H1 (cell line): Measurements from ENCODE around the gene SLC46A3. TPM values are rescaled to one million over a fixed set of nuclear protein-coding genes. Genes with fewer than 3 reads are reported as not detected.

ENCODE experiments used
- CTCF ChIA-PET: fragments of 300-600 bp; sonication (Branson Sonifier 250); formaldehyde crosslinking; loops from one replicate; lab custom pipeline; 2021; ENCODE audit not compliant: partially characterized antibody; lab: Charles Lee
- POLR2A ChIA-PET: fragments of 300-600 bp; sonication (Branson Sonifier 250); formaldehyde crosslinking; loops from one replicate; lab custom pipeline; 2021; ENCODE audit warnings: inconsistent platforms; ENCODE audit not compliant: partially characterized antibody; lab: Charles Lee
- DNase-seq, 2 experiments: peaks; one replicate each; pipeline versions ENCODE4 v3.0.0 to v3.0.0-alpha.2; 2010 to 2022; ENCODE audit warnings: low spot score in 2 of 2, low read depth in 1 of 2, mixed read lengths in 1 of 2
- FAIRE-seq: peaks from 2 replicates; lab custom pipeline; 2011; peaks lifted over from hg19 to GRCh38; lab: Jason Lieb, UNC
- H2AFZ ChIP-seq: 2 replicates; pipeline ENCODE4 v1.8.1; 2012; ENCODE audit warnings: low read length, inconsistent platforms
- H2AK5ac ChIP-seq: 2 replicates; pipeline ENCODE4 v1.6.1; 2013; ENCODE audit warnings: low read depth, low read length
- H2BK120ac ChIP-seq: replicated peaks from 2 replicates; pipeline ENCODE3; 2013; ENCODE audit warnings: low read depth, low read length, inconsistent platforms
- H2BK12ac ChIP-seq: 2 replicates; pipeline ENCODE4 v1.6.1; 2013; ENCODE audit warnings: low read depth, low read length
- H2BK15ac ChIP-seq: 2 replicates; pipeline ENCODE4 v1.6.1; 2013; ENCODE audit warnings: low read length
- H2BK20ac ChIP-seq: 2 replicates; pipeline ENCODE4 v1.6.1; 2013; ENCODE audit warnings: low read length
- H2BK5ac ChIP-seq: 2 replicates; pipeline ENCODE4 v1.6.1; 2013; ENCODE audit warnings: low read depth, low read length
- H3K14ac ChIP-seq: 2 replicates; pipeline ENCODE4 v1.6.1; 2013; ENCODE audit warnings: inconsistent platforms; ENCODE audit not compliant: insufficient read length
- H3K18ac ChIP-seq: 2 replicates; pipeline ENCODE4 v1.6.1; 2013; ENCODE audit warnings: low read length; ENCODE audit errors: extremely low read depth
- H3K23ac ChIP-seq: 2 replicates; pipeline ENCODE4 v1.6.1; 2013; ENCODE audit warnings: inconsistent platforms; ENCODE audit not compliant: insufficient read length
- H3K23me2 ChIP-seq: 2 replicates; pipeline ENCODE4 v1.6.1; 2013; ENCODE audit warnings: low read depth, low read length
- H3K27ac ChIP-seq: 2 replicates; pipeline ENCODE4 v1.6.1; 2011; ENCODE audit warnings: low read depth, low read length, inconsistent platforms
- H3K27me3 ChIP-seq, 4 experiments: replicated peaks in 1 of 4; 1 replicate in 1 of 4; 2 replicates in 3 of 4; pipeline versions ENCODE4 v1.6.1 to v1.8.1; 2011 to 2013; ENCODE audit warnings: low read length in 3 of 4, mild to moderate bottlenecking in 3 of 4, inconsistent platforms in 2 of 4, mixed read lengths in 2 of 4, moderate library complexity in 1 of 4; ENCODE audit not compliant: control insufficient read depth in 3 of 4, insufficient read depth in 3 of 4; ENCODE audit errors: extremely low read depth in 1 of 4
- H3K36me3 ChIP-seq, 4 experiments: 2 replicates each; pipeline versions ENCODE4 v1.6.1 to v1.8.1; 2011 to 2013; ENCODE audit warnings: mild to moderate bottlenecking in 4 of 4, low read length in 3 of 4, moderate library complexity in 2 of 4, control low read depth in 1 of 4, inconsistent platforms in 1 of 4; ENCODE audit not compliant: insufficient read depth in 4 of 4, control insufficient read depth in 2 of 4
- H3K4ac ChIP-seq: replicated peaks from 2 replicates; pipeline ENCODE3; 2013; ENCODE audit warnings: low read length, low read depth, mixed read lengths, inconsistent platforms; ENCODE audit not compliant: insufficient read length
- H3K4me1 ChIP-seq, 4 experiments: replicated peaks in 1 of 4; 1 replicate in 1 of 4; 2 replicates in 3 of 4; pipeline versions ENCODE4 v1.6.1 to v1.8.1; 2011 to 2013; ENCODE audit warnings: low read length in 3 of 4, inconsistent platforms in 2 of 4, mixed read lengths in 1 of 4; ENCODE audit not compliant: insufficient read depth in 4 of 4, control insufficient read depth in 3 of 4
- H3K4me2 ChIP-seq, 2 experiments: 2 replicates each; pipeline versions ENCODE4 v1.6.1 to v1.8.1; 2011 to 2013; ENCODE audit warnings: low read depth in 2 of 2, low read length in 2 of 2, control low read depth in 1 of 2, inconsistent platforms in 1 of 2, mild to moderate bottlenecking in 1 of 2; ENCODE audit not compliant: insufficient read depth in 1 of 2
- H3K4me3 ChIP-seq, 4 experiments: fragments of 200-600, 300-600 bp in 1 of 4; sonication (generic), shearing (Covaris generic), sonication (Bioruptor Twin) in 1 of 4; 2 replicates each; pipeline versions ENCODE4 v1.5.1 to v1.8.1; 2011 to 2016; ENCODE audit warnings: low read length in 4 of 4, low read depth in 3 of 4, control low read depth in 2 of 4, inconsistent platforms in 2 of 4, mild to moderate bottlenecking in 2 of 4, mixed read lengths in 1 of 4, moderate library complexity in 1 of 4; ENCODE audit not compliant: insufficient read depth in 2 of 4; ENCODE audit errors: extremely low read depth in 1 of 4
- H3K56ac ChIP-seq: replicated peaks from 2 replicates; pipeline ENCODE3; 2013; ENCODE audit warnings: low read depth, mild to moderate bottlenecking, mixed read lengths, low read length, inconsistent platforms; ENCODE audit not compliant: insufficient read length
- H3K79me1 ChIP-seq: 2 replicates; pipeline ENCODE4 v1.6.1; 2013; ENCODE audit warnings: low read depth, low read length, control low read depth
- H3K79me2 ChIP-seq, 2 experiments: 2 replicates each; pipeline versions ENCODE4 v1.6.1 to v1.8.1; 2012 to 2013; ENCODE audit warnings: low read length in 2 of 2, mild to moderate bottlenecking in 2 of 2, inconsistent platforms in 1 of 2; ENCODE audit not compliant: insufficient read depth in 2 of 2, control insufficient read depth in 1 of 2
- H3K9ac ChIP-seq, 4 experiments: replicated peaks in 1 of 4; 1 replicate in 1 of 4; 2 replicates in 3 of 4; pipeline versions ENCODE4 v1.6.1 to v1.8.1; 2011 to 2013; ENCODE audit warnings: low read depth in 3 of 4, low read length in 3 of 4, control low read depth in 2 of 4, mild to moderate bottlenecking in 2 of 4, moderate library complexity in 2 of 4, inconsistent platforms in 1 of 4; ENCODE audit errors: extremely low read depth in 1 of 4
- H3K9me3 ChIP-seq, 2 experiments: 2 replicates each; pipeline versions ENCODE4 v1.6.1 to v1.8.1; 2012 to 2013; ENCODE audit warnings: mild to moderate bottlenecking in 2 of 2, moderate library complexity in 2 of 2, control low read depth in 1 of 2, inconsistent platforms in 1 of 2, low read depth in 1 of 2, low read length in 1 of 2, mixed read lengths in 1 of 2; ENCODE audit not compliant: insufficient read depth in 2 of 2
- H4K20me1 ChIP-seq, 2 experiments: replicated peaks in 1 of 2; 2 replicates each; pipeline versions ENCODE3 to v1.8.1; 2011 to 2013; ENCODE audit warnings: inconsistent platforms in 2 of 2, low read length in 2 of 2, mild to moderate bottlenecking in 1 of 2; ENCODE audit not compliant: insufficient read depth in 2 of 2, control insufficient read depth in 1 of 2
- H4K5ac ChIP-seq: 2 replicates; pipeline ENCODE4 v1.6.1; 2013; ENCODE audit warnings: low read length, low read depth, mixed read lengths, inconsistent platforms; ENCODE audit not compliant: insufficient read length
- H4K8ac ChIP-seq: 2 replicates; pipeline ENCODE4 v1.8.0; 2013; ENCODE audit warnings: mild to moderate bottlenecking, moderate library complexity, low read length, inconsistent platforms; ENCODE audit not compliant: insufficient read depth; ENCODE audit errors: extremely low read depth
- H4K91ac ChIP-seq: replicated peaks from 2 replicates; pipeline ENCODE3; 2013; ENCODE audit warnings: low read length, mixed read lengths, inconsistent platforms; ENCODE audit not compliant: insufficient read length
- WGBS, 2 experiments: shearing (Covaris generic) in 1 of 2; methylation state at CpG; one replicate each; pipeline versions ENCODE4 v1.1.6 to v1.1.7; 2013 to 2015; ENCODE audit warnings: low lambda C conversion rate in 2 of 2, mixed read lengths in 2 of 2, inconsistent platforms in 1 of 2, low coverage in 1 of 2, missing lambda C conversion rate in 1 of 2; ENCODE audit not compliant: insufficient replicate concordance in 2 of 2, insufficient coverage in 1 of 2, insufficient read length in 1 of 2; ENCODE audit errors: extremely low coverage in 1 of 2, missing lambda C conversion rate in 1 of 2; 5-methylcytosine and 5-hydroxymethylcytosine counted together
- polyA plus RNA-seq, 7 experiments: library from polyadenylated mRNA; depleted of rRNA in 3 of 7; stranded (reverse) in 5 of 7; unstranded in 2 of 7; fragments of >200 nt in 5 of 7; fragments of 200-250 nt in 2 of 7; gene quantifications; 1 replicate in 5 of 7; 2 replicates in 1 of 7; 4 replicates in 1 of 7; pipeline versions ENCODE4 v1.2.1 to v1.2.3, GENCODE V29; 2011 to 2013; ENCODE audit warnings: missing spikeins in 2 of 7, mixed read lengths in 2 of 7
- total RNA-seq: library from RNA; stranded (reverse); fragmentation: NEBNext Ultra II Directional; extraction: Animal tissue kit (Norgen Biotek cat#: 25700); gene quantifications from 2 replicates; pipeline ENCODE4 v1.2.1, GENCODE V29; 2021

SLC46A3 gene
- total and polyA plus RNA-seq, 2 of the 8 experiments (the other 6 are each of a cell fraction or from before 2014, with no cell fraction given): 0.39 to 0.67 TPM

DNA sequence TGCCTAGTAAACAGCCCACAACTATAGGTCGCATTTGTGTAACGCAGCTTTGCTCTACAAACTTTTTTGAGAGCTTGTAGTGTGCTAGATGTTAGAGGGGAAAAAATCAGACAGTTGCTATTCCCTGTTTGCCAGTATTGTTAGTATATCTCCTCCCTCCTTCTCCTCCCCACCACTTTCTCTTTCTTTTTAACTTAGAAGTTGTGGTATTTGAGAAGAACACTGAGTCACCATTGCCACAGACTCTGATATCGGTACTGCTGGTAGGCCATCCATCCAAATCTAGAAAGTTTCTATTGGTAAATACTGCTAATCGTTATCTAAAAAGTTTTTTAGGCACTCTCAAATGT is 59.2 kb downstream of the SLC46A3 start:
- Histone ChIP-seq H3K79me1 (peaks cover 5% of the 10 kb centered on the region), H3K9ac (peak overlapping the region; percentile 58 to 84 (median 68)), H3K23ac (no peak overlapping the region), H3K36me3 (peaks cover 11 to 21% (median 16%) of the 10 kb centered on the region in 4 experiments), H2BK15ac (no peak overlapping the region), H3K27me3 (no peaks in the 10 kb centered on the region), H3K4ac (no peak overlapping the region), H3K79me2 (peaks cover 22 to 72% of the 10 kb centered on the region in 2 experiments), H2BK120ac (no peak overlapping the region), H2BK20ac (no peak overlapping the region), H2AFZ (no peak overlapping the region), H4K8ac (no peak overlapping the region), H3K9me3 (no peaks in the 10 kb centered on the region), H3K4me1 (peaks cover 3 to 12% (median 8%) of the 10 kb centered on the region in 4 experiments; a peak in 6 of 7 replicates), H3K4me3 (peak overlapping the region; percentile 93 to 99 (median 95)), H3K23me2 (no peaks in the 10 kb centered on the region), H4K91ac (no peak overlapping the region), H3K4me2 (peak overlapping the region; percentile 80 to 82), H3K14ac (no peak overlapping the region), H3K27ac (no peak overlapping the region), H4K20me1 (peaks cover 4 to 6% of the 10 kb centered on the region in 2 experiments), H2BK12ac (no peak overlapping the region), H2AK5ac (no peak overlapping the region), H3K56ac (no peak overlapping the region), H4K5ac (no peak overlapping the region), H2BK5ac (peak overlapping the region; percentile 76; the same call in 1 of the 2 replicates), H3K18ac (no peak overlapping the region)
- CTCF ChIA-PET: interaction anchor here (1.1 to 1.5 kb wide), 3 partner anchors 28 to 136 kb away, joined by 3 to 4 read pairs (median 3); no protein-coding TSS in a partner anchor
- no peak for FAIRE-seq
- WGBS, 2 experiments: 37% methylated on average over 4 of the region's 4 CpGs; no CpG with 5 or more reads in 1 of the 2 experiments
- no peak for DNase-seq
- POLR2A ChIA-PET: interaction anchor here (0.8 to 1.9 kb wide), 5 partner anchors 22 to 335 kb away, joined by 3 to 4 read pairs (median 3); partner anchors contain the start of gene FLT1
